HL-60 (cell line): ENCODE data around the gene APOO.

Experiments used
- CTCF ChIP-seq: IDR thresholded peaks from one replicate; pipeline ENCODE4 v1.5.1; 2011; ENCODE audit warnings: low read length, control low read depth, inconsistent platforms; ENCODE audit not compliant: insufficient read depth
- GABPA ChIP-seq: IDR thresholded peaks from 2 replicates; pipeline ENCODE4 v1.6.1; 2012; ENCODE audit warnings: low read depth
- POLR2AphosphoS5 ChIP-seq: IDR thresholded peaks from 2 replicates; pipeline ENCODE4 v1.6.1; 2012; ENCODE audit warnings: low read depth
- REST ChIP-seq: IDR thresholded peaks from 2 replicates; pipeline ENCODE4 v1.6.1; 2012; ENCODE audit warnings: low read depth; ENCODE audit not compliant: insufficient replicate concordance
- SPI1 ChIP-seq: IDR thresholded peaks from 2 replicates; pipeline ENCODE4 v1.6.1; 2012; ENCODE audit warnings: low read depth, mild to moderate bottlenecking, borderline replicate concordance

GRCh38 chrX:23789386-23790154, 118.2 kb downstream of the APOO start:
- no peak for TF ChIP-seq CTCF
- TF ChIP-seq POLR2AphosphoS5, result no peak
- TF ChIP-seq REST, result no peak
- no peak for TF ChIP-seq GABPA
- TF ChIP-seq SPI1, result peak; percentile 22; the same call in 1 of the 2 replicates
